Right renal cortex interstitium (tissue), 3 donors: ENCODE results near the gene NXPH4. TPM values are rescaled to one million over a fixed set of nuclear protein-coding genes. Genes with fewer than 3 reads are reported as not detected.

ENCODE experiments used
- DNase-seq, 3 donors: peaks; one replicate each; pipeline ENCODE4 v3.0.0-alpha.2; 2013; ENCODE audit warnings: low read depth in 3 of 3, low spot score in 2 of 3
- polyA plus RNA-seq, 3 donors: library from polyadenylated mRNA; unstranded; fragments of 120-200 nt; gene quantifications; one replicate each; pipeline ENCODE4 v1.2.1, GENCODE V29; 2013; ENCODE audit not compliant: insufficient read length in 3 of 3

Gene NXPH4
- 1 to 10 TPM; 2.4 to 3.7 (median 2.5) TPM for polyA plus RNA-seq

GRCh38 chr12:57216014-57216911 is at the start of gene NXPH4:
NXPH4 (plus strand) TSS chr12:57216794; CDS start chr12:57216970, 176 bp downstream.
- DNase-seq, result no peak

- no peak for DNase-seq
Measured at GRCh38 chr12:57166971-57167371, 49.6 kb upstream of the NXPH4 start.

- no peak for DNase-seq
Measured at GRCh38 chr12:57168058-57168457, 48.5 kb upstream of the NXPH4 start.

- no peak for DNase-seq
Measured at GRCh38 chr12:57169046-57169795, 47.4 kb upstream of the NXPH4 start.

- DNase-seq, result no peak
Measured at GRCh38 chr12:57169969-57170368, 46.6 kb upstream of the NXPH4 start.

- no peak for DNase-seq
Measured at GRCh38 chr12:57170408-57170807, 46.2 kb upstream of the NXPH4 start.

- DNase-seq, result no peak
Measured at GRCh38 chr12:57170927-57171326, 45.7 kb upstream of the NXPH4 start.

- no peak for DNase-seq
Measured at GRCh38 chr12:57171668-57172067, 44.9 kb upstream of the NXPH4 start.

- no peak for DNase-seq
Measured at GRCh38 chr12:57173089-57173488, 43.5 kb upstream of the NXPH4 start.

- no peak for DNase-seq
Measured at GRCh38 chr12:57173683-57174082, 42.9 kb upstream of the NXPH4 start.

GRCh38 chr12:57175428-57176138 is 41.0 kb upstream of the NXPH4 start:
- DNase-seq, result peak; percentile 12 to 32 (median 27)

- DNase-seq, result no peak
Measured at GRCh38 chr12:57176139-57176477, 40.5 kb upstream of the NXPH4 start.

GRCh38 chr12:57176846-57177245 is 39.7 kb upstream of the NXPH4 start:
- DNase-seq, result no peak

GRCh38 chr12:57177354-57177753 is 39.2 kb upstream of the NXPH4 start:
- no peak for DNase-seq

GRCh38 chr12:57178213-57178612 is 38.4 kb upstream of the NXPH4 start:
- no peak for DNase-seq

- no peak for DNase-seq
Measured at GRCh38 chr12:57179331-57180086, 37.1 kb upstream of the NXPH4 start.

- no peak for DNase-seq
Measured at GRCh38 chr12:57180321-57180989, 36.1 kb upstream of the NXPH4 start.

GRCh38 chr12:57181072-57181471 is 35.5 kb upstream of the NXPH4 start:
- no peak for DNase-seq

GRCh38 chr12:57181561-57182155 is 34.9 kb upstream of the NXPH4 start:
- no peak for DNase-seq
